GM18511 (cell line): Measurements from ENCODE around the gene INPP5J.

Source experiments
- ATAC-seq: cut with Tn5 transposase; IDR thresholded peaks from one replicate; pipeline ENCODE4 v1.9.1; 2021; ENCODE audit warnings: mild to moderate bottlenecking, moderate library complexity; ENCODE audit not compliant: unreplicated experiment

The INPP5J gene

DNA sequence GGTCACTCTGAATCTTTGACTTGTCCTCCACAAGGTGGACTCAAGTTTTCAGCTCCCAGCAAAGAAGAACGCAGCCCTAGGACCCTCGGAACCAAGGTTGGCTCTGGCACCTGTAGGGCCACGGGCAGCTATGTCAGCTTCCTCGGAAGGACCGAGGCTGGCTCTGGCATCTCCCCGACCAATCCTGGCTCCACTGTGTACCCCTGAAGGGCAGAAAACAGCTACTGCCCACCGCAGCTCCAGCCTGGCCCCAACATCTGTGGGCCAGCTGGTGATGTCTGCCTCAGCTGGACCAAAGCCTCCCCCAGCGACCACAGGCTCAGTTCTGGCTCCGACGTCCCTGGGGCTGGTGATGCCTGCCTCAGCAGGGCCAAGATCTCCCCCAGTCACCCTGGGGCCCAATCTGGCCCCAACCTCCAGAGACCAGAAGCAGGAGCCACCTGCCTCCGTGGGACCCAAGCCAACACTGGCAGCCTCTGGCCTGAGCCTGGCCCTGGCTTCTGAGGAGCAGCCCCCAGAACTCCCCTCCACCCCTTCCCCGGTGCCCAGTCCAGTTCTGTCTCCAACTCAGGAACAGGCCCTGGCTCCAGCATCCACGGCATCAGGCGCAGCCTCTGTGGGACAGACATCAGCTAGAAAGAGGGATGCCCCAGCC lies 2.2 kb downstream of the INPP5J start:
- ATAC-seq: no peak

DNA sequence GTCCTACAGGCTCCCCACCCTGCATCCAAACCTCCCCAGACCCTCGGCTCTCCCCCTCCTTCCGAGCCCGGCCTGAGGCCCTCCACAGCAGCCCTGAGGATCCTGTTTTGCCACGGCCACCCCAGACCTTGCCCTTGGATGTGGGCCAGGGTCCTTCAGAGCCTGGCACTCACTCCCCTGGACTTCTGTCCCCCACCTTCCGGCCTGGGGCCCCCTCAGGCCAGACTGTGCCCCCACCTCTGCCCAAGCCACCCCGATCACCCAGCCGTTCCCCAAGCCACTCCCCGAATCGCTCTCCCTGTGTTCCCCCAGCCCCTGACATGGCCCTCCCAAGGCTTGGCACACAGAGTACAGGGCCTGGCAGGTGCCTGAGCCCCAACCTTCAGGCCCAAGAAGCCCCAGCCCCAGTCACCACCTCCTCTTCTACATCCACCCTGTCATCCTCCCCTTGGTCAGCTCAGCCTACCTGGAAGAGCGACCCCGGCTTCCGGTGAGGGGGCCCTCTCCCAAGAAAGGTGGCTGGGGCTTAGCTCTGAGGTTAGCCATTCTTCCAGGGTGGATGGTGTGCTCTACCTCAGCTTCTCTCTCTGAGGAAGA lies 2.9 kb downstream of the INPP5J start:
- no peak for ATAC-seq

DNA sequence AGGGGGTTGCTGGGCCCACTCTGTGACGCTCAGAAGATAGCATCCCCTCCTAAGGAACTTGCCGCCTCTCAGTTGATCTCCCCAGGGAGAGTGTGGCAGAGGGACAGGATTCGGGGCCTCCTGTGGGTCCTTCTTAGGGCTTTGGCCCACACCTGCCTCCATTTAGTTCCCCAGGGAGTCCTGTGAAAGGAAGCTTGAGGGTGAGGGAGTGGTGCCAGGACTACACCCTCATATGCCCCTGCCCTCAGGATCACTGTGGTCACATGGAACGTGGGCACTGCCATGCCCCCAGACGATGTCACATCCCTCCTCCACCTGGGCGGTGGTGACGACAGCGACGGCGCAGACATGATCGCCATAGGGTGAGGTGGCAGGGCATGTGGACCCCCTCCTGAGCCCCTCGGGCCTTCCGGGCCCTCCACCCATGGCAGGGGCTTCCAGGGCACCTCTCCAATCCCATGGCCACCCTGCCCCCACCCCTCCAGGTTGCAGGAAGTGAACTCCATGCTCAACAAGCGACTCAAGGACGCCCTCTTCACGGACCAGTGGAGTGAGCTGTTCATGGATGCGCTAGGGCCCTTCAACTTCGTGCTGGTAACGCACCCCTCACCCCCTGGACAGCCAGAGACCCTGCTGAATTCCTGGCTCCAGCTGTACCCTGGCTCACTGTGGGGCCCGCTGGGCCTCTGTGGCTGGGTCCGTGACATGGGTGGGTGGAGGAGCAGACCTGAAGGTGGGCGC lies 3.5 kb downstream of the INPP5J start:
- ATAC-seq: no peak

DNA sequence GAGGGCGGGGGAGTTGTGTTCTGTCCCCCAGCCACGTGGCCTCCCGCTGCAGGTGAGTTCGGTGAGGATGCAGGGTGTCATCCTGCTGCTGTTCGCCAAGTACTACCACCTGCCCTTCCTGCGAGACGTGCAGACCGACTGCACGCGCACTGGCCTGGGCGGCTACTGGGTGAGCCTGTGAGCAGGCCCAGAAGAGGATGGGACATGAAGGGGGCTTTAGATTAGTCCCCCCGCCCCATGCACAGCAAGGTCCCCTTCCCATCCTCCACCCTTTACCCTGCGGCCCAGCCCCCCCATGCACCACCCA lies 4.1 kb downstream of the INPP5J start:
- no peak for ATAC-seq

DNA sequence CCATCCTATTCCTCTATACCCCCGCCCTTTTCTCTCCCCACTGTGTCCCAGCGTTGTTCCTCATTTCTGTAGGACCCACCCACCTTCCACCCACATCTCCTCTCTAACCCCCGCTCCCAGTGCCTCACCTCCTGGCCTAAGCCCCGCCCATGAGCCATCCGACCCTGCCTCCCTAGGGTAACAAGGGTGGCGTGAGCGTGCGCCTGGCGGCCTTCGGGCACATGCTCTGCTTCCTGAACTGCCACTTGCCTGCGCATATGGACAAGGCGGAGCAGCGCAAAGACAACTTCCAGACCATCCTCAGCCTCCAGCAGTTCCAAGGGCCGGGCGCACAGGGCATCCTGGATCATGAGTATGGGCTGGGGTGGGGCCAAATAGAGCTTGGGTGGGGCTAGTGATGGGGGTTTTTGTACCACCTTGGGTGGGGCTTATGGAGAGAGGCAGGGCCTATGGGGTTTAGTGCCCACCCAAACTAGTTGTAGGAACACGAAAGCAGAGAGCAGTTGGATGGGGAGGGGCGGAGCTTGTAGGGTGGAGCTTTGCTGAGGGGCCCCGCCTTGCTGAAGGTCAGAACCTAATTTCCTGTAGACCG lies 4.5 kb downstream of the INPP5J start:
- ATAC-seq: no peak

DNA sequence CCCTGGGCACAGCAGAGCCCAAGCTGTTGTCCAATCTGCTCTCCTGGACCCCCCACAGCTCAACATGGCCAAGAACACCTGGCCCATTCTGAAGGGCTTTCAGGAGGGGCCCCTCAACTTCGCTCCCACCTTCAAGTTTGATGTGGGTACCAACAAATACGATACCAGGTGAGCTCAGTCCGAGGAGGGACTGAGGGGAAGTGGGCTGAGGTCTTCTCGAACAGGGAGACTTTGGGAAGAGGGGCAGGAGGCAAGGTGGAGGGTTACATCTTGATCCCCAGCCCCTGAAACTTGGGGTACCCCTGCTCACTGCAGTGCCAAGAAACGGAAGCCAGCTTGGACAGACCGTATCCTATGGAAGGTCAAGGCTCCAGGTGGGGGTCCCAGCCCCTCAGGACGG lies 5.4 kb downstream of the INPP5J start:
- ATAC-seq: no peak

DNA sequence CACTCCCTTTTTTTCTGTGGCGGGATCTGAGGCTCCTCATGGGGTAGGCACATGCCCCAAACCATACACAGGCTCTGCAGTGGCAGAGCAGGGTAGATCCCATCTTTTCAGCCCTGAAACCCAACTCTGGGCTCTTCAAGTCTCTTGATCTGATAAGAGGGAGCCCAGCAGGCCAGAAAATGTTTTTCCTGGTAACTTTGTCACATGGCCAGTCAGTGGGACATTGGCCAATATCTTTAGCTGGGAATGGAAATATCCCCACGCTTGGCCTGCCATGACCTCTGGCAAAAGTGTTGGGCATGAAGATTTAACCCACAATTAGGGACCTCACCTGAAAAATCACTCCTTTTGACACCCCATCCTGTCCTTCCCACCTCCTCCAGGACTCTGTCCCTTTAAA lies 8.1 kb downstream of the INPP5J start:
- ATAC-seq: no peak

DNA sequence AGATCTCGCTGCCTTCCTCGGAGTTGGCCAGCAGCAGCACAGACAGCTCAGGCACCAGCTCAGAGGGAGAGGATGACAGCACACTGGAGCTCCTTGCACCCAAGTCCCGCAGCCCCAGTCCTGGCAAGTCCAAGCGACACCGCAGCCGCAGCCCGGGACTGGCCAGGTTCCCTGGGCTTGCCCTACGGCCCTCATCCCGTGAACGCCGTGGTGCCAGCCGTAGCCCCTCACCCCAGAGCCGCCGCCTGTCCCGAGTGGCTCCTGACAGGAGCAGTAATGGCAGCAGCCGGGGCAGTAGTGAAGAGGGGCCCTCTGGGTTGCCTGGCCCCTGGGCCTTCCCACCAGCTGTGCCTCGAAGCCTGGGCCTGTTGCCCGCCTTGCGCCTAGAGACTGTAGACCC lies 11.1 kb downstream of the INPP5J start:
- ATAC-seq: no peak

DNA sequence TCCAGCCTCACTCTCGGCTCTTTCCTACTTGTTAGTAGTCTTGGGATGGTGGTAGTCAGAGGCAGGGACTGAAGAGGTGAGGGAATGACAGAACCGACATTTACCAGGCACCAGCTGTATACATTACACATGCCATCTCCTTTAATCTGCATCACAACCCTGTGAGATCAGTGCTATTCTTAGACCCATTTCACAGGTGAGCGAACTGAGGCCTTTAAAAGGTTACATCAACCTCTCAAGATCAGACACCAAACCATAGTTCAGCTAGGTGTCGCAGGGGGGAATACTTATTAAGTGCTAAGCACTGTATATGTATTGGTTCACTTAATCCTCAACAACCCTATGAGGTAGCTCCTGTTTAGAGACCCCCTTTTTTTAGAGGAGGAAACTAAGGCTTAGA lies 11.9 kb downstream of the INPP5J start:
- ATAC-seq: no peak

DNA sequence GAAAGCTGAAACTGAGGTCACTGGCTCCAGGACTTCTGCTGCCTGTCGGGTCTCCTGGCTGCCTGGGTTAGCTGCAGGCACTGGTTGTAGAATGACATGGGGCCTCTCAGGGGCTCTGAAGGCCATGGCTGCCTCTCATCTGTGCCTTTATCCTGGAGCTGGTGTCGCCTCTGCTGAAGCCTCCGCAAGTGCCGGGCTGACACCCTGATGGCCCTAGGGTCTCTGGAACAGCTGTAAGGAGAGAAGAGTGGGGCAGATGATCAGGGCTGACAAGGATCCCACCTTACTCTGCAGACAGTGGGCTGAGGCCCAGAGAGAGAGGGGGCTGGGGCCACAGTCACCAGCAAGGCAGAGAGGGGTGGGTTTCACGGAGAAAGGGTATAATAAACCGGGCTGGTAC lies 12.9 kb downstream of the INPP5J start:
- ATAC-seq: no peak

DNA sequence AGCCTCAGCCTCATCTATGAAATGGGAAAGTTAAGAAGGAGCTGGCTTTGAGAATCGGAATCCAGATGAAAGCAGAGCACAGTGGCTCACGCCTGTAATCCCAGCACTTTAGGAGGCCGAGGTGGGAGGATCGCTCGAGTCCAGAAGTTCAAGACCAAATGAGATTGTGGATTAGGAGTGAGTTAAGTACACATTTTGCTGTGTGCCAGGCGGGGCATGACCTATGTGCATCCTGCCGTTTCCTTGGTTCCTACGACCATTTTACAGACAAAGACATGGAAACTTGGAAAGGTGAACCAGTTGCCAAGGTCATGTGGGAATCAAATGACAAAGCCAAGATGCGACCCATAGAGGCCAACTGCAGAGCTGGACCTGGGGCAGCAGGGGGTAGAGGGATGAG lies 13.4 kb downstream of the INPP5J start:
- no peak for ATAC-seq

DNA sequence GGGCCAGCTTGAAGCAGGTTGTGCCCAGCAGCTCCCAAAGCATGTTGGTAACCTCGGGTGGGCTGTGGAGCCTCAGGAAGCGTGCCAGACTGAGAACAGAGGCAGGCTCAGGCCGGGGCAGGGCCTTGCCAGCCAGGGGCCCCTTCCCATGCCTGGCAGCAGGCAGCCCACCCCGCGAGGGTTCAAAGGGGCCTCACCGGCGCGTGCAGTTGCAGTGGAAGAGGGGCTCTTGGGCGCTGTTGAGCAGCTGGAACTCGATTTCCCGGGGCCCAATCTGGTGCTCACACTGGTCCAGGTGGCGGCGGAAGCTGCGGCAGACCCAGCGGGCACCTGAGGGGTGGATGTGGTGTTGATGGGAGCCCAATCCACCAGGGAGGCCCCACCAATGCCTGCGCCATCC lies 13.9 kb downstream of the INPP5J start:
- ATAC-seq: no peak

DNA sequence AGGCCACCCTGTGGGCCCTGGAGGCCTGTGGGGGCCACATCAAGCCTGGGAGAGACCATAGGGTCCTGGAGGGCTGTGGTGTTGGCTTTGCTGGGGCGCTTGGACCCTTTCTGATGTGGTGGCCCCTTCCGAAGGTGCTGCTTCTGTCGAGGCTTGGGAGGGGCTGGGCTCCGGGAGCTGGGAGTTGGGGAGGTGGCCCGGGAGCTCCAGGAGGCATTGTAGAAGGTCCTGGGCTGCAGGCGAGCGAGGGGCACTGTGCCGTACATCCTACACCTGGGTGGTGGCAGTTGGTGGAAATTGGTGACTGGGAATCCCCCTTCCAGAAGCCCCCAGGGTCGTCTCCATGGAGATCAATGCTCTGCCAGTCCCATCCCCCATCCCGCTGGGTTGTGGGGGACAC lies 15.0 kb downstream of the INPP5J start:
- ATAC-seq: no peak

DNA sequence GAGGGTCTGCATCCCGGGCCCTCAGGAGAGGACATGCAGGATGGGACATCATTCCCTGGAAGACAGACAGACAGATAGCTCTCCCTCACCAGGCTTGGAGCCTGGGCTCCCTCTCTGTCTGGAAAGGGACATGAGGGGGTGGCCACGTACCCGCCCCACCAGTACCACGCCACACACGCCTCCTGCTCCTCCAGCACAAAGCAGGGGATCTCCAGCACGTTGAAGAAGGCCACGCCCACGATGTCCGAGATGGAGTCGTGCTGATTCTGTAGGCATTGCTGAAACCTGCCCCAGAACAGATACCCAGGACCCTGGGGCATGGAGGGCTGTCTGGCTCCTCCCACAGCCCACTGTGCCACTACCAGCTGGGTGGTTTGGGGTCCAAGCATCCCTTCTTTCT lies 15.4 kb downstream of the INPP5J start:
- no peak for ATAC-seq

DNA sequence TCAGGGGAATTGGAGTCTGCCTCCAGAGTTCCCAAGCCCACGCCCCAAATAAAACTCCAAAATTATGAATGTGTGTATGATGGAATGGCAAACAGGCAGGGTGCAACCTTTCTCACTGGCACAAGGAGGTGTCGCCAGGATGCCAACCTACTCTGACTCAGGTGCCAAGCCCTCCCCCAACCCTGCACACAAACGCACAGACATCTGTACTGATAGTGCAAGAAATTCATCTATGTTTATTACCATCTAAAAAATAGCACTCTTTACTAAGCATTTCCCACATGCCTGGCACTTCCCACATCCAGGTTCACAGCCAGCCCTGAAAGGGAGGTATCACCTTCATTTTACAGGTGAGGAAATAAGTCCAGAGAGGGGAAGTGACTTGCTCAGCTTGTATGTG lies 16.3 kb downstream of the INPP5J start:
- no peak for ATAC-seq

DNA sequence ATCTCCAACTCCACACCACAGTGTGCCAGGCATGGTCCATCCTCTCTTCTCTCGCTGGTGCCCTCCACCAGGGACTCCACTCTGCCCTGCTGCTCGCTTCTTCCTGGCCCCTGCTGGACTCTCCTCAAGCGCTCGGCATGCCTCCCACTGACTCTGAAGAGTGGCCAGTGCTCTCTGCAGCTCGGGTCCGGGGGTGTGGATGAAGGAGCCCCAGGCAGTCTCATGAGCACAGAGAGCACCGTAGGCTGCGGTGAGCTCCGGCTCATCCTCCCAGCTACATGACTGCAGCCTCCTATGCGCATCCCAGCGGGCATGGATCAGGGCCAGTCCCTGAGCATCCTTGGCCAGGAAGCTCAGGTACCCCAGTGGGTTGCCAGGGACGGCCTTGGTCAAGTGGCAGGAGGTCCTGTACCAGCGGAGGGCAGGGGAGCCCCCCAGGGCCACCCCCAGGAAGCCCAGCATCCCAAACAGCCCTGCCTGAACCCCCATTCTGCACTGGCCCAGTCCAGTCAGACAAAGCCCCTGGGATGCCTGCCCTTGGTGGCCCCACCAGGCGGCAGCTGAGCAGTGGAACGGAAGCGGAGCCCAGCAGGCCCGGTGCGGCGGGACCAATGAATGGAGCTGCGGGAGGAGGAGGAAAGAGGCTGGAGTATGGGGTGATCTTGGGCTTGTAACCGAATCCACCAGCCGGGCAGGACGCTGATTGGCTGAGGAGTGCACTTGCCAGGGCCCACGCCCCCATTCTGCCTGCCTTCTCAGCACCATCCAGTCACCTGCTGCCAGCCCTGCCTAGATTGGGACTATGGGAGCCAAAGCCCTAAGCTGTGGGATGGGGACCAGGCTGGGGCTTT lies 17.3 kb downstream of the INPP5J start, which contains the start of gene PLA2G3:
TSS of gene PLA2G3 (minus strand) at position 643 of the 851 bp plus-strand sequence. CDS start at position 489, 154 bp downstream.
- ATAC-seq: no peak

DNA sequence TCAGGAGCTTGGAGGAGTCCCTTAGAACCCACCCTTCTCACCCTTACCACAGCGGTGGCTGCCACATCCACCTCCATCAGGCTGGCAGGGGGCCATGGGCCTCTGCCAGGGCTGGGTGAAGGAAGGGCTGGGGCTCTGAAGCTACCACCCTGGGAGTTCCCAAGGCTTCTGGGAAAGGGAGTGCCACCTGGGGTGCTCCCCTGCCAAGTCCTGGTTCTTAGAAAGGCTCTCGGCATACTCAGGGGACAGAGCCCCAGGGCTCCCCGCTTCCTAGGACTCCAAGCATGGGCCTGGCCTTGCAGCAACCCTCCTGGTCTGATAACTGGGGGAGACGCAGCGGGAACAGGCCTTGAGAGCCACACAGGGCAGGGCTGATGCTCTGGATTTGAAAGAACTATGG lies 18.0 kb downstream of the INPP5J start:
- ATAC-seq: no peak

DNA sequence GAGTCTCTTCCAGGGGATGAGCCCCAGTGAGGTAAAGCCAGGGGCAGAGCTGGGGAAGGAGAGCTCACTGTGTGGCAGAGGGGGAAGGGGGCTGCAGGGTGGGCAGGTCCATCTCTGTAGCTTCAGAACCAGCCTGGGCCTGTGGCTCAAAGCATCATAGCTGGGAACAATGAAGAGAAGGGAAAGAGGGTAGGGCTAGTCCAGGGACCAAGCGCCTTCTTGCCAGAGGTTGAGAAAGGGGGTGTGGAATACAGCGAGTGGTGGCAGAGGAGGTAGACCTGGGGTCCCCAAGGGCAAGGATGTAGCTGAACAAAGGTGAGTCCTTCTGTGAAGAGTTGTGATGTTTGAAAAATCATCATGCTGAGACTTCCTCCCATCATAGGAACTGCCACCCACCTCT lies 18.8 kb downstream of the INPP5J start:
- no peak for ATAC-seq

DNA sequence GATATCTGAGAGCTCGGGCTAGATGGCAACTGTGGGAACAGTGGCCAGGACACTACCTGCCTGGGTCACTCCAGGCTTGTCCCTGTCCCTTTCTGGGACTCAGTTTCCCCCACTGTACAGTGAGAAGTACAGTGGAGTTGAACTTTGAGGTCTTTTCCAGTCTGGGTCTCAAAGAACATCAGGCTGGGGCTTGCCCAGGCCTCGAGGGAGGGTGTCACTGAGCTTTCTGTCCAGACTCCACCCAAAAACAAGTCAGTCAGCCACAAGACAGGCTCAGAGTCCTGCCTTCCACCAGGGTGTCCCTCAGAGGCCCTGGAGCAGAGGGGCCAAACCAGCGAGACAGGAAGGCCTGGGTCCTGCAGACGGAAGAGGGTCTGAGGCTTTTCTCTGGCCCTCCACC lies 19.5 kb downstream of the INPP5J start:
- ATAC-seq: no peak

DNA sequence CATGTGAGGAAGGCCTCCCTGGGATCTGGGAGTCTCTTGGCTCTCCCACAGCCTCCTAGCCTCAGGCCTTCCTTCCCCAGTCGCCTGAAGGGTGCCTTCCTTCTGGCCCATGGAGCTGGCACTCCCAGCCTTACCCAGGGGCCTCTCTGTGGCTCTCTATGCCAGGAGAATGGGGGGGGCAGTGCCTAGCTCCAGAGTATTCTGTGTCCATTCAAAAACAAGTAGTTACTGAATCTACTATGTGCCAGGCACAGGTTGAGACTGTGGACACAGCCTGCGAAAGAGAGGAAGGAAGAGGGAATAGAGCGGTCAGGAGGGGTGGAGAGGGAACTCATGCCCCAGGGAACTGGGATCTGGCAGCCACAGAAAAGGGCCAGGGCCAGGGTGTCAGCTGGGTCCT lies 20.3 kb downstream of the INPP5J start:
- no peak for ATAC-seq

DNA sequence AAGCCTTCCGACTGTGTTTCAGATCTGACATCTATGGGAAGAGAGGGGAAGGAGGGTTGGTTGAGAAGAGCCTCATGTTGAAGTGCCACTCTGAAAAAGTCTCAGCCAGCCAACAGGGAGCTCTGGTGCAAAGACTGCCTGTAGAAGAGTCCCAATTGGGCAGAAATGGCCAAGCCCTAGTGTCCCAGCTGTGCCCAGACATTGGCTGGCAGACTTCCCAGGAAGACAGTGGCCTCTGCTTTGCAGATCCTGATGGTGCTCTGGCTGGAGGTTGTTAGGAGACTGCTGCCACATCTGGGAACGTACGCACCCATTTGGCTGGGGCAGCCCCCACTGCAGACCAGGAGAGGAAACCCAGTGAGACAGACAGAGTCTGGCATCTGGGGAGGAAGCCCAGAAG lies 20.8 kb downstream of the INPP5J start:
- no peak for ATAC-seq
